NCI-H2029 treated with DMSO at 0.1 percent for 48 hours (cell line): ENCODE measurements around the gene CDK5RAP3.

ENCODE experiments used
- DNase-seq: peaks from one replicate; lab custom pipeline; 2025; lab: John Stamatoyannopoulos, UW

CDK5RAP3 gene

GRCh38 chr17:48024149-48025039 is 53.5 kb downstream of the CDK5RAP3 start:
- DNase-seq, result no peak

- peak; percentile 45 for DNase-seq
These were observed 54.4 kb downstream of the CDK5RAP3 start for GRCh38 chr17:48025040-48025903.

DNA sequence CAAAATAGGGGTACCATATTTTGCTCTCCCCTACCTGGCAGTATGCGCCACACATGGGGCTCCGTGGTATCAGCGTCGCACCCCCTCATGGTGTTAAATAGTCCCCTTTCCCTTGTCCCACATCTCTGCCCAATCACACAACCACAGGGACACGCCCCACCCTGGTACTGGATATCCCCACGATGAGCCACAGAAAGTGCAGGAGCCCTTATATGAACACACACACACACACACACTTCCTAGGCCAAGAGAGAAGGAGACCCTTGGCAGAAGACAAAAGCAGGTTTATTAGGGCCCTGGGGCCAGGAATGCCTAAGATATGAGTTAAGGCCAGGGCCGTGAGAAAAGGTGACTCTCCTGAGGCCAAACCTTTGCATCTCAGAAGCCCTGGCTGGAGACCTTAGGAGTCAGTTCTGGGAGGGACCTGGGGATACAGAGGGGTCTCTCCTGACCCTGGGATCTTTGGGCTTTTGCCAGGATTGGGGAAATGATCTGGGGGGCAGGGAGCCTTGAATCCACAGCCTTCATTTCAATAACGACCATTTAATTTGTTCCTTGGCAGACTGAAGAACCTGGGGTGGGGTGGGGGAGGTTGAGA is 55.1 kb downstream of the CDK5RAP3 start:
- DNase-seq, result no peak

DNA sequence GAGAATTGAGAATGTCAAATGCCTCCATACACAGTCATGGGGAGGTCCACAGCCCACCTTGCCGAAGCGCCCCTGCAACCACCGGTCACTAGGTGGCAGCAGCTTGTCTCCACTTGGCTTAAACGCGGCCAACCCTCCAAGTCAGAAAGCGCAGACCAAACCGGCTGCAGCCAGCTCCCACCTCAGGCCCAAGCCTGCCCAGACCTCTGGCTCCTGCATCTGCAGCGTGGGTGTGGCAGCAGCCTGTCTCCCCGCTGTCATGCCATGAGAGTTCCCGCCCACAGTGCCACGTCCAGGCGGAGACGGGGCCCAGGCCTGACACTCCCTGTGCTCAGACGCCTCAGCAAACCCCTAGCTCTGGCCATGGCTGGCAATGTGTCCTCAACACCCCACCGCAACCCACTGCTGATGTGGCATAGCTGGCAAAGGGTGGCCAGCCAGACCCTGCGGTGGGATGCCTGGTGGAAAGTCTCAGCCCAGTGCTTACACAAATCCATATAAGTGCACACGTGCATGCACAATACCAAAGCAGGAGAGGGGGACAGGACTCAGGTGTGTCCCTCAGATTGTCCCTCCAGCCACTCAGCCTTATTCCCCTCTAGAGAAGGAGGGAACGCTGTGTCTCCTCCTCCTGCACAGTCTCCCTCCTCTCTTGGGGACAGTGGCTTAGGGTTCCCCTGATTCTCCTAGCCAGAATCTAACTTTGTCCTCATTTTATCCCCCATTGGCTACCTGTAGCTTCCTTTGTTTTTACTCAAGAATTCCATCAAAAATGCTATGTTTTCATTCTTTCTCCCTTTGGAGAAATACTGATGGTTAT is 55.8 kb downstream of the CDK5RAP3 start:
- DNase-seq, result peak; percentile 69

- DNase-seq, result no peak
These were observed 56.5 kb downstream of the CDK5RAP3 start for GRCh38 chr17:48027322-48027981.

DNA sequence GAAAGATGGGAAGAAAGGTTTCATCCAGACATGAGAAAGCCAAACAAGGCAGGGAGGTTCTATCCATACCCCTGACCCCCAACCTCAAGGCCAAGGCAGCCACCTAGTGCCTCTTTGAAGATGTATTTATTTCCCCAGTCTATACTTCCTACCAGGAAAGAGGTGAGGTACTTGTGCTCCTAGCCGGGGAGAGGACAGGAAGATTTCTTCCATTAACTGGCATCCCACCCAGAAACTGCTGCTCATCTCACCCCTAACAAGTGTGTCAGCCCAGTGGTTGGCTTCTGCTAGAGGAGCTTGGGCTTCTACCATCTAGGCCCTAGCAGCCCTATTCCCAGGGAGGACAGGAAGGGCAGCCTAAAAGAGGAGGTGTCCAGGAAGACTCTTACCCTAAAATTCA is 57.8 kb downstream of the CDK5RAP3 start:
- no peak for DNase-seq

DNA sequence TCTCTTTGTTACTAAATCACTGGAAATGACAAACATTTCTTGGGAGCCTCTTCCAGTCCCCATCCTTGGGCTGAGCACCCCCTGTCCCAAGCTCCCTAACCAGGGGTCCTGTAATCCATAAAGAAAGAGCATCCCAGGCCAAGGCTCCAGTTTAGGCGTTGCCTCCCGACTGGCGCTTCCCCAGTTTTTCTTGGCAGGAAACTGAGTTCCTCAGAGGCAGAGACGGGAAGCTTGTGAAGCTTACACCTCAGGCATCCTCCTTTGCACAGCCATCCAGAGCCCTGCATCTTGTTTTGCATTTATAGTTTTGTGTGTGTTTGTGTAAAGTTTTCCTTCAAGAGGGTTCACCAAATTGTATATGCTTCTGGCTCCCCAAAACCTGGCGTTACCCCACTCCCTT is 59.6 kb downstream of the CDK5RAP3 start:
- no peak for DNase-seq
